Activated CD4-positive, alpha-beta memory T cell treated with anti-CD3 and anti-CD28 coated beads for 36 hours (primary cell): ENCODE measurements around the gene ACSM2B. TPM values are rescaled to one million over a fixed set of nuclear protein-coding genes. Genes with fewer than 3 reads are reported as not detected.
"Not testable (repeated sequence)": the region's sequence is repeated elsewhere in the genome, so short reads cannot be mapped to it uniquely, and the experiment has no call there.

ENCODE experiments used
- CTCF ChIA-PET: fragments of 350-600 bp; sonication (Branson Sonifier 250); formaldehyde crosslinking; loops from one replicate; lab custom pipeline; 2021; ENCODE audit warnings: antibody characterized with exemption, inconsistent platforms; lab: Charles Lee
- POLR2A ChIA-PET: fragments of 350-600 bp; sonication (Branson Sonifier 250); formaldehyde crosslinking; loops from one replicate; lab custom pipeline; 2021; ENCODE audit warnings: antibody characterized with exemption; lab: Charles Lee
- DNase-seq: peaks from one replicate; pipeline ENCODE4 v3.0.0-alpha.2; 2020
- H3K27ac Mint-ChIP-seq: one replicate; pipeline ENCODE4 v1.8.0; 2021; ENCODE audit warnings: mixed read lengths
- H3K27me3 Mint-ChIP-seq: one replicate; pipeline ENCODE4 v1.8.0; 2021; ENCODE audit warnings: mixed read lengths
- H3K36me3 Mint-ChIP-seq: one replicate; pipeline ENCODE4 v1.8.0; 2021; ENCODE audit warnings: mixed read lengths
- H3K4me1 Mint-ChIP-seq: one replicate; pipeline ENCODE4 v1.8.0; 2021; ENCODE audit warnings: low read depth, mixed read lengths
- H3K4me3 Mint-ChIP-seq: one replicate; pipeline ENCODE4 v1.8.0; 2021; ENCODE audit warnings: mild to moderate bottlenecking, mixed read lengths
- H3K9me3 Mint-ChIP-seq: one replicate; pipeline ENCODE4 v1.8.0; 2021; ENCODE audit warnings: mixed read lengths
- intact Hi-C: fragments of 100-400 bp; cut with micrococcal nuclease; formaldehyde crosslinking; loops from one replicate; pipeline ENCODE4 v1.15.1; 2023
- total RNA-seq, 2 experiments: library from RNA; stranded (reverse); gene quantifications; one replicate each; pipeline ENCODE4 v1.2.3, GENCODE V29; 2021

ACSM2B gene
- total RNA-seq, 2 experiments from 2014 or later, result not detected

DNA sequence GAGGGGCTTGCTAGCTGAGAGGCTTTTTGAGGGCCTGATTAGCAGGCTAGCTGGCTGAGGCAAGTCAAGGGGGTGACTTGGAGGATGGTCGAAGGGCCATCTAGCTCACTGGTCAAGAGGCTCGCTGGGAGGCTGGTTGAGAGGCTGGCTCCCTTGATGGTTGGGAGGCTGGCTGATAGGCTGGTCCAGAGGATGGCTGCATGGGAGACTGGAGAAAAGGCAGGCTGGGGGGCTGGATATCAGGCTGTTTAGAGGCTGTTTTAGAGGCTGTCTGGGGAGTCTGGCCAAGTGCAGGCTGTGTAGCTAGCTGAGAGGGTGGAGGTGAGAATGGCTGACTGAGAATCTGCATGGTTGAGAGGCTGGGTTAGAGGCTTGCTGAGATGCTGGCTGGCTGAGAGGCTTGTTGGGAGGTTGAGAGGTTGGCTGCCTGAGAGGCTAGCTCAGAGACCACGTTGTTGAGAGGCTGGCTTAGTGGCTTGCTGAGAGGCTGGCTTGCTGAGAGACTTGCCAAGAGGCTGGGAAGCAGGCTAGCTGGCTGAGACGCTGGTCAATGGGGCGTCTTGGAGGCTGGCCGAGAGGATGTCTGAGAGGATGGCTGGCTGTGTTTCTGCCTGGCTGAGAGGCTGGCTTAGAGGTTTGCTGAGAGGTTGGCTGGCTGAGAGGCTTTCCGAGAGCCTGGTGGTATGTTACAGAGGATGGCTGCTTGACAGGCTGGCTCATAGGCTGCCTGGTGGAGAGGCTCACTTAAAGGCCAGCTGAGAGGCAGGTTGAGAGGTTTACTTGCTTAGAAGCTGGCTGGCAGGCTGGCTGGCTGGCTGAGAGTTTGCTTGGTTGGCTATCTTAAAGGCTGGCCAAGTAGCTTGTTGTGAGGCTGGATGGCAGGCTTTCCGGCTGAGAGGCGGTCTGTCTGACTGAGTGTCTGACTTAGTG, 36.6 kb upstream of the ACSM2B start:
- intact Hi-C loops, result no loop called here
- H3K4me1 Mint-ChIP-seq, result no peaks in the 10 kb centered on the region
- no peak for DNase-seq
- H3K4me3 Mint-ChIP-seq, result no peak overlapping the region
- H3K27me3 Mint-ChIP-seq, result peaks cover 19% of the 10 kb centered on the region
- no peak overlapping the region for H3K27ac Mint-ChIP-seq
- POLR2A ChIA-PET, result no interaction called here
- CTCF ChIA-PET, result no interaction called here
- no peaks in the 10 kb centered on the region for H3K9me3 Mint-ChIP-seq
- no peaks in the 10 kb centered on the region for H3K36me3 Mint-ChIP-seq

DNA sequence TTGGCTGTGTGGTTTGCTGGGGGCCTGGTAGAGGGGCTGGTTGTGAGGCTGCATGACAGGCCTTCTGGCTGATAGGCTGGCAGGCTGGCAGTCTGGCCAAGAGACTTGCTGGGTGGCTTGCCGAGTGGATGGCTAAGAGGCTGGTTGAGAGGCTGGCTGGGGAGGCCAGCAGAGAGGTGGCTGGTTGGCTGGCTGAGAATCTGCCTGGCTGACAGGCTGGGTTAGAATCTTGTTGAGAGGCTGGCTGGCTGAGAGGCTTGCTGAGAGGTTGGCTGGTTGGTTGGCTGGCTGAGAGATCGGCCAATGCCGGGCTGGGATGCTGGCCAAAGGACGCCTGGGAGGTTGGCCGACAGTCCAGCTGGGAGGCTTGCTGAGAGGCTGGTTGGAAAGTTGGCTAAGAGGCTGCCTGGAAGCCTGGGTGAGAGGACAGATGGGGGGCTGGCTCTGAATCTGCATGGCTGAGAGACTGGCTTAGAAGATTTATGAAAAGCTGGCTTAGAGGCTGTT, 35.9 kb upstream of the ACSM2B start:
- Mint-ChIP-seq H3K27me3 (peaks cover 19% of the 10 kb centered on the region), H3K4me3 (no peak overlapping the region), H3K9me3 (no peaks in the 10 kb centered on the region), H3K27ac (no peak overlapping the region), H3K4me1 (no peaks in the 10 kb centered on the region), H3K36me3 (no peaks in the 10 kb centered on the region)
- CTCF ChIA-PET, result no interaction called here
- intact Hi-C loops, result no loop called here
- POLR2A ChIA-PET, result no interaction called here
- DNase-seq, result no peak

DNA sequence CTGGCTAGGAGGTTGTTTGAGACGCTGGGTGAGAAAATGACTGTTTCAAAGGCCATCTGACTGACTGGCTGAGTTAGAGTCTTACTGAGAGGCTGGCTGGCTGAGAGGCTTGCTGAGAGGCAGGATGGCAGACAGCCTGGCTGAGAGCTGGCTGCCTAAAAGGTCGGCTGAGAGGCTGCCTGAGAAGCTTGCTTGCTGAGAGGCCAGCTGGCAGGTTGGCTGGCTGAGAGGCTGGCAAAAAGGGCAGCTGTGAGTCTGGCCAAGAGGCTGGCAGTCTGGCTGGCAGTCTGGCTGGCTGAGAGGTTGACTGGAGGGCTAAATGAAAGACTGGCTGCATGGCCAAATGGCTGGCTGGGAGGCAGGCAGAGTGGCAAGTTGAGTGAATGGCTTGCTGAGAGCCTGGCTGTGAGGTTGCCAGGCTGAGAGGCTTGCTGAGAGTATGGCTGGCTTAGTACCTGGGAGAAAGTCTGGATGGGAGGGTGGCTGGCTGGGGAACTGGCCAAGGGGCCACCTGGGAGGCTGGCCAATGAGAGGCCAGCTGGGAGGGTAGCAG, 35.3 kb upstream of the ACSM2B start:
- Mint-ChIP-seq H3K4me3 (no peak overlapping the region), H3K36me3 (no peaks in the 10 kb centered on the region), H3K27ac (no peak overlapping the region), H3K27me3 (peaks cover 19% of the 10 kb centered on the region), H3K9me3 (no peaks in the 10 kb centered on the region), H3K4me1 (no peaks in the 10 kb centered on the region)
- DNase-seq, result no peak
- intact Hi-C loops, result no loop called here
- POLR2A ChIA-PET, result no interaction called here
- CTCF ChIA-PET, result no interaction called here

DNA sequence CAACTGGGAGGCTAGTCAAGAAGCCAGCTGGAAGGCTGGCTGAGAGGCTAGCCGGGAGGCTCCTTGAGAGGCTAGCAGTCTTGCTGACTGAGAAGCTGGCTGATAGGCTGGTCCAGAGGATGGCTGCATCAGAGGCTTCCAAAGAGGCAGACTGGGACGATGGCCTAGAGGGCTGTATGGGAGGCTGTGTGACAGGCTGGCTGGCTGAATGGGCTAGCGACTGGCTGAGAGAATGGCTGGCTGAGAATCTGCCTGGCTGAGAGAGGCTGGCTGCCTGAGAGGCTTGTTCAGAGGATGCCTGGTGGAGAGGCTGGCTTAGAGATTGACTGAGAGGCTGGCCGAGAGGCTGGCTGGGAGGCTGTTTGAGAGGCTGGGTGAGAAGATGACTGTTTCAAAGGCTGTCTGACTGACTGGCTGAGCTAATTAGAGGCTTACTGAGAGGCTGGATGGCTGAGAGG, 34.8 kb upstream of the ACSM2B start:
- CTCF ChIA-PET, result no interaction called here
- no peaks in the 10 kb centered on the region for H3K9me3 Mint-ChIP-seq
- H3K4me1 Mint-ChIP-seq, result no peaks in the 10 kb centered on the region
- DNase-seq, result no peak
- H3K27ac Mint-ChIP-seq, result no peak overlapping the region
- H3K27me3 Mint-ChIP-seq, result peaks cover 19% of the 10 kb centered on the region
- POLR2A ChIA-PET, result no interaction called here
- H3K36me3 Mint-ChIP-seq, result no peaks in the 10 kb centered on the region
- intact Hi-C loops, result no loop called here
- H3K4me3 Mint-ChIP-seq, result no peak overlapping the region

DNA sequence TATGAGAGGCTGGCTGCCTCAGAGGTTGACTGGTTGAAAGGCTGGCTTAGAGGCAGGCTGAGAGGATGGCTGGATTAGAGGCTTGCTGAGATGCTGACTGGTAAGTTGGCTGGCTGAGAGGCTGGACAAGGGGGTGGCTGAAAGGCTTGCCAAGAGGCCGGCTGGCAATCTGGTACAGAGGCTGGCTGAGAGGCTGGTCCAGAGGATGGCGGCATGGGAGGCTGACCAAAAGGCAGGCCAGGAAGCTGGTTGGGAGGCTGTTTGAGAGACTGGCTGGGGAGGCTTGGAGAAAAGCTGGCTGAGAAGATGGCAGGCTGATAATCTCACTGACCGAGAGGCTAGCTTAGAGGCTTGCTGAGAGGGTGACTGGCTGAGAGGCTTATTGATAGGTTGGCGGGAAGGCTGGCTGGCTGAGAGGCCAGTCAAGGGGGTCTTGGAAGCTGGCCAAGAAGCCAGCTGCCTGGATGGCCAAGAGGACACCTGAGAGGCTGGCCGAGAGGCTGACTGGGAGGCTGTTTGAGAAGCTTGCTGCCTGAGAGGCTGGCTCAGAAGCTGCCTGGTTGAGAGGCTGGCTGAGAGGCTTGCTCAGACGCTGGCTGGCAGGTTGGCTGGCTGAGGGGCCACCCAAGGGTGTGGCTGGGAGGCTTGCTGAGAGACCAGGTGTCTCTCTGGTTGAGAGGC, 34.2 kb upstream of the ACSM2B start:
- Mint-ChIP-seq H3K4me1 (no peaks in the 10 kb centered on the region), H3K4me3 (no peak overlapping the region), H3K9me3 (peaks cover 1% of the 10 kb centered on the region), H3K27me3 (peaks cover 19% of the 10 kb centered on the region), H3K27ac (no peak overlapping the region), H3K36me3 (no peaks in the 10 kb centered on the region)
- no peak for DNase-seq
- ChIA-PET CTCF (no interaction called here), POLR2A (no interaction called here)
- intact Hi-C loops, result no loop called here

DNA sequence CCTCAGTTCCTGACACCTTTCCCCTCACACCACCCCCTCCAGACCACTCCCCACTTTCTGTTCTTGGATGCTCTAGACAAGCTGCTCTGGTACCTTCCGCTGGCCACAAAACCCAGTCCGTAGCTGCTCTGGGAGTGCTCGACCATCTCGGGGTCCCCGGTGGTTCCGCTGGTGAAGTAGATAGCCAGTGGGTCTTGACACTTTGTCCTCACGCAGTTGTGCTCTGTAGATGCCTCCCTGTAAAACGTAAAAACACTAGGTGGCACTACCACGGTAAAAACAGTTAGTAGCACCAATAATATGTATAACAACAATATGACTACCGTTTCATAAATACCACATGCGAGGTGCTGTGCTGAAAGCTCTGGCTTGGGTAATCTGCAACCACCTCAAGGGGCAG, 26.0 kb upstream of the ACSM2B start:
- DNase-seq, H3K27me3 Mint-ChIP-seq, POLR2A ChIA-PET, H3K4me1 Mint-ChIP-seq, H3K9me3 Mint-ChIP-seq, H3K27ac Mint-ChIP-seq, H3K4me3 Mint-ChIP-seq, H3K36me3 Mint-ChIP-seq, intact Hi-C loops: not testable (repeated sequence)
- CTCF ChIA-PET, result interaction anchor here (0.8 kb wide), 1 partner anchor 49 kb away, joined by 3 read pairs; no protein-coding TSS in a partner anchor

DNA sequence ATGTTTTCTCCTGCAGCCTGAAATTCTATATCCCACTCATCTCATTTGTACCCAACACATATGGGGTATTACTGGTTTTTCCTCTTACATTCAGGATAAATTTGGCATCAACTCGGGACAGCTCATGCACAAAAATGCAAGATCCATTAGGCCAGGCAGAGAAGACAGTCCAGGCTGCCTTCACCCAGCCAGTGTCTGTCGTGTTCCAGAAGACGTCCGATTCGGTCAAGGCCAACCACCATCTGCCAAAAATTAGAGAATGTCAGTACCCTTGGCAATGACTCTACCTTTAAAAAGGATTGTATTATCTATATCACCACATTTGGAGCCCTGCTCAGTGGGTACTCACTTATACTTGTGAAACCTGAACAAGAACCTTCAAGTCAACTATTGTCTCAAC, 23.3 kb upstream of the ACSM2B start:
- H3K36me3 Mint-ChIP-seq, intact Hi-C loops, CTCF ChIA-PET, H3K27me3 Mint-ChIP-seq, POLR2A ChIA-PET, DNase-seq, H3K27ac Mint-ChIP-seq, H3K4me1 Mint-ChIP-seq, H3K9me3 Mint-ChIP-seq, H3K4me3 Mint-ChIP-seq: not testable (repeated sequence)

DNA sequence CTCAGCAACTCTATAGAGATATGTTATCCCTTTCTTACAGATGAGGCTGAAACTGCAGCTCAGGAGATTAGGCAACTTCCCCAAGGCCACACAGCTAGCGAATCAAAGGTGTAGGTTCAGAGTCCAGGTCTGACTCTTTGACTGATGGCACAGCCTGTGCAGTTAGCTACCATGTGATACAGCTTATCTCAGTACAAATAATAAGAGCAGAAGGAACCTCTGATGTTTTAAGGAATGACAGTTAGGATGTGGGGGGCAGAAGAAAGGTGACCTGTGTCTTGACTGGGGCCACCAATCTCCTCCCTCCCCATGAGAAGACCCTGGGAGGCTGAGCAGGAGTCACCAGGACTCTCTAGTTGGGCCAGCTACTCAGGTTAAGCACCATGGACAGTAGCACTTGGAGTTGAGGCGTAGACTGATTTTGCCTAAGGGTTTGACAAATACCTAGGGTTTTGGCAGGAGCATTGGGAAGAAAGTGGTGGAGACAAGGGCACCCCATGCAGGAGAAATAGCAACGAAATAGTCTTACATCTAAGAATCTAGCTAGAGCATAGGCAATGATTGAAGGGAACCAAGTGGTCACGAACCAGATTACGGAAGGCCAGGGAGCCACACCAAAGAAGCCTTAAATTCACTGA, 22.8 kb upstream of the ACSM2B start:
- Mint-ChIP-seq H3K4me1 (no peaks in the 10 kb centered on the region), H3K36me3 (no peaks in the 10 kb centered on the region), H3K27me3 (peaks cover 4% of the 10 kb centered on the region), H3K9me3 (no peaks in the 10 kb centered on the region), H3K27ac (no peak overlapping the region), H3K4me3 (no peak overlapping the region)
- DNase-seq, result no peak
- CTCF ChIA-PET, result no interaction called here
- intact Hi-C loops, result no loop called here
- POLR2A ChIA-PET, result no interaction called here

DNA sequence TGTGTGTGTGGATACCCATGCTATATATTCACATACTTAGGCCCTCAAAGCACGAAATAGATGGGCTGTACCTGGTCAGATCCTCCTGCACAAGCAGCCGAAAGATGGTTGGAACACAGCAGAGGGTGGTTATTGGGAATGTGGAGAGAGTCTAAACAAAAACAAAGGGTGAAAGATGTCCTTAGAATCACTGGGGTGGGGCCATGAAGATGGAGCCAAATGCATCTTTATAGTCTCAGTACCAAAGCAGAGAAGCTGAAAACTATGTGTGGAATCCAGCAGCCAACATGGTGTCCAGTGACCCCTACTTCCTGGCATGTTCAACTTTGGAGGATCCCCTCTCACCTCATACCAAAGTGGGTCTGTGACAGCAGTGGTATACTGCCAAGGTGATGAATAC, 19.5 kb upstream of the ACSM2B start:
- intact Hi-C loops, CTCF ChIA-PET, H3K4me3 Mint-ChIP-seq, H3K4me1 Mint-ChIP-seq, H3K27me3 Mint-ChIP-seq, H3K27ac Mint-ChIP-seq, POLR2A ChIA-PET, H3K9me3 Mint-ChIP-seq, DNase-seq, H3K36me3 Mint-ChIP-seq: not testable (repeated sequence)

DNA sequence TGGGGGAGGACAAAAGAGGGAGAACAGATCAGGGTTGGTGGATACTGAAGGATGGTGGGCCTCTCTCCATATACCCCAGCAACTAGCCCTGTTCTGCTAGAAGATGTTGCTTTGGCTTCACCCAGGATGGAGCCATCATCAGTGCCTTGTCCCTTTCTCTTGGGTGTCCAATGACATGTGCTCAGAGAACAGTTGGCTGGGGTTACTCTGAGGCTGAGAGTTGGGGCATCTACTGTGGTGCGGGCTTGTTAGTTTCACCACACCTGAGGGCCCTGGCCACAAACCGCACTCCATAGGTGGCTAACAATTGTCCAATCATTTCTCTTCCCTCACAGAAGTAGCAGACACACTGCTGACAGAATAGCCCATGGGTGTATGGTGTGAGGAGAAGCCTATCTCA, 18.9 kb upstream of the ACSM2B start:
- DNase-seq, H3K36me3 Mint-ChIP-seq, intact Hi-C loops, POLR2A ChIA-PET, H3K27ac Mint-ChIP-seq, H3K9me3 Mint-ChIP-seq, H3K4me1 Mint-ChIP-seq, CTCF ChIA-PET, H3K27me3 Mint-ChIP-seq, H3K4me3 Mint-ChIP-seq: not testable (repeated sequence)

DNA sequence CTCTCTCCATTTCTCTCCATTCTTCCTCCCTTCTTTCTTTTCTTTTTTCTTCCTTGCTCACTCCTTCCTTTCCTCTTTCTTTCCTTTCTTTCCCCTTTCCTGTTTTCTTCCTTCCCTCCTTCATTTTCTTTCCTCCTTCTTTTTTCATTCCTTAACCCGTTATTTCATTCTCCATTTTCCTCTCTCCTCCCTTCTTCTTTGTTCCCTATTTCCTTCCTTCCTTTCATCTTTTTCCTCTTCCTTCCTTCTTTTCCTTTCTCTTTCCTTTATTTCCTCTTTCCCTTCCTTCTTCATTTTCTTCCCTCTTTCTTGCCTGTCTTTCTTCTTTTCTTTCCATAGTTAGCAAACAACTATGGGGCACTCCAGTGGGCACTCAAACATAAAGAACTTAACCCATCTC, 16.6 kb upstream of the ACSM2B start:
- H3K36me3 Mint-ChIP-seq, H3K27me3 Mint-ChIP-seq, H3K27ac Mint-ChIP-seq, POLR2A ChIA-PET, H3K4me1 Mint-ChIP-seq, H3K4me3 Mint-ChIP-seq, CTCF ChIA-PET, H3K9me3 Mint-ChIP-seq, intact Hi-C loops, DNase-seq: not testable (repeated sequence)

DNA sequence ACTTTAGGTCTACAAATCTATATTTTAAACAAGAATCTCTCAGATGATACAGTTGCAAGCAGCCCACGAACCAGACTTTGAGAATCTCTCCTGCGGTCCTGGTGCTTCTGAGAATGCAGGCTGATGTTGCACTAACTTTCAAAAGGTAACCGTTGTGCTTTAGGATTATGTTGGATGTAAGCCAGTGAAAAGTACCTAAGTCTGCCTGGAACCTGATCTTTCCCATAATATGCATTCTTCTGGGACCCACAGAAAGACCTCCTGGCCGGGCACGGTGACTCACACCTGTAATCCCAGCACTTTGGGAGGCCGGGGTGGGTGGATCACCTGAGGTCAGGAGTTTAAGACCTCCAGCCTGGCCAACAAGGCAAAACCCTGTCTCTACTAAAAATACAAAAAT, 13.3 kb upstream of the ACSM2B start:
- intact Hi-C loops, H3K4me3 Mint-ChIP-seq, H3K36me3 Mint-ChIP-seq, H3K27ac Mint-ChIP-seq, POLR2A ChIA-PET, H3K9me3 Mint-ChIP-seq, H3K4me1 Mint-ChIP-seq, H3K27me3 Mint-ChIP-seq, CTCF ChIA-PET, DNase-seq: not testable (repeated sequence)
